ENCODE measurements around the gene DIS3. TPM values are rescaled to one million over a fixed set of nuclear protein-coding genes. Genes with fewer than 3 reads are reported as not detected.

Gene DIS3
- total RNA-seq, 4 donors from 2014 or later, result 20.6 to 50.9 (median 34.5) TPM

DNA sequence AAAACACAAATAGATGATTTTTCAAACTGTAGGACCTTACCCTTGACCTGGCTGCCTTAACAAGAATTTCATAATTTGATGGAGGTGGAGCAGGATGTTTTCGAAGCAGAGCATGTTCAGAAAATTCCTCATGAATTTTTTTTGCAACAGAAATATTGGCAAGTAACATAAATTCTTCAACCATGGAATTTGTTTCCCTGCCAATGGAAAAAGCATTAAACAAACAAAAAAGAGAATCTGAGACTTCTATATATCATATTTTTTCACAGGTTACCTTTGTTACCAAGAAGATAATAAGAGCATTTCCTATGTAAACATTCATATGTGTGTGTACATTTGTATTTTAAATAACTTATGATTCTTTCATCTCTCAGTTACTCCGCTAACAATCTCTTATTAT lies 18.3 kb downstream of the DIS3 start:
- Histone ChIP-seq H3K27me3 (no peaks in the 10 kb centered on the region), H3K4me3 (no peak overlapping the region), H3K4me1 (no peaks in the 10 kb centered on the region), H3K36me3 (no peaks in the 10 kb centered on the region), H3K27ac (no peak overlapping the region), H3K9me3 (no peaks in the 10 kb centered on the region)
- DNase-seq, result no peak
- no peak for TF ChIP-seq POLR2A (IDR thresholded peaks at IDR 0.05)
- TF ChIP-seq CTCF (IDR thresholded peaks at IDR 0.05), result no peak
- intact Hi-C loops (cut with DNase I; ENCODE audit: low total_unique reads), result no loop called here

DNA sequence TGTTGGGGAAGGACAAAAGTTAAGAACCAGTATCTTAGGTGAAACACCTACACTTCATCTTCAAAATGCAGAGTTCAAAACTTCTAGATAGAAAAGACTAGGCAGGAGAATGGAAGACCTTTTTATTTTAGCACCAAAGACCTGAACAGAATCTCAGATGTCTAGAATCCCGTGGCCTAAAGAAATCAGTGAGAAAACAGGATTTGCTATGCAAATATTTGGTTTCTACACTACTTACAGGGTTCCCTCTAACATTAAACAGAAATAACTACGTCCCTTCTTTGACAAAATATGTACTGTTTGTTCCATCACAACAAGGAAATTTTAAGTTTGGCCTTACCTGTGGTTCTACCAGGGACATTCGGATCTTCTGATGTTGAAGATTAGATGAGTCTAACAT lies 21.5 kb downstream of the DIS3 start:
- intact Hi-C loops (cut with DNase I; ENCODE audit: low total_unique reads), result no loop called here
- Histone ChIP-seq H3K36me3 (no peaks in the 10 kb centered on the region), H3K4me3 (no peak overlapping the region), H3K4me1 (no peaks in the 10 kb centered on the region), H3K27me3 (no peaks in the 10 kb centered on the region), H3K27ac (no peak overlapping the region), H3K9me3 (no peaks in the 10 kb centered on the region)
- TF ChIP-seq CTCF (IDR thresholded peaks at IDR 0.05) (no peak), POLR2A (IDR thresholded peaks at IDR 0.05) (no peak)
- no peak for DNase-seq

GRCh38 chr13:72757792-72758535 lies 23.7 kb downstream of the DIS3 start:
- Histone ChIP-seq H3K4me3 (no peak overlapping the region), H3K4me1 (no peaks in the 10 kb centered on the region), H3K27me3 (no peaks in the 10 kb centered on the region), H3K9me3 (no peaks in the 10 kb centered on the region), H3K27ac (no peak overlapping the region), H3K36me3 (no peaks in the 10 kb centered on the region)
- TF ChIP-seq CTCF (IDR thresholded peaks at IDR 0.05) (no peak), POLR2A (IDR thresholded peaks at IDR 0.05) (no peak)
- no peak for DNase-seq
- intact Hi-C loops (cut with DNase I; ENCODE audit: low total_unique reads), result no loop called here

DNA sequence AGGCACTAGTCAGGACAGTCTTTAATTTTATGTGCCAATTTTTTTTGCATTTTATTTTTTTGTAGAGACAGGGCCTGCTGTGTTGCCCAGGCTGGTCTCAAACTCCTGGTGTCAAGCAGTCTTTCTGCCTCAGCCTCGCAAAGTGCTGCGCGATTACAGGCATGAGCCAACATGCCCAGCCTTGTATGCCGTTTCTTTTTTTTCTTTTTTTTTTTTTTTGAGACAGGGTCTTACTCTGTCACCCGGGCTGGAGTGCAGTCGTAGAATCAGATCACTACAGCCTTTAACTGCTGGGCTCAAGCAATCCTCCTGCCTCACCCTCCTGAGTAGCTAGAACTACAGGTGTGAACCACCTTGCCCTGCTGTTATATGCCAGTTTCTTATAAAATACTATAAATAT lies 27.6 kb downstream of the DIS3 start:
- intact Hi-C loops (cut with DNase I; ENCODE audit: low total_unique reads), result no loop called here
- H3K27me3 ChIP-seq, result no peaks in the 10 kb centered on the region

More for the DNA sequence above, 27.6 kb downstream of the DIS3 start:
- TF ChIP-seq CTCF (IDR thresholded peaks at IDR 0.05) (no peak), POLR2A (IDR thresholded peaks at IDR 0.05) (no peak)
- Histone ChIP-seq H3K27ac (no peak overlapping the region), H3K36me3 (no peaks in the 10 kb centered on the region), H3K4me1 (no peaks in the 10 kb centered on the region), H3K4me3 (no peak overlapping the region), H3K9me3 (no peaks in the 10 kb centered on the region)
- no peak for DNase-seq
